SK-N-SH treated with all-trans-retinoic acid at 6 μM for 48 hours (cell line): ENCODE data around the gene C19orf44.

Source experiments
- ATAC-seq: fragments of 200-7000 bp; cut with Tn5 transposase; 3 replicates; pipeline ENCODE4 v1.9.1; 2020; ENCODE audit warnings: mild to moderate bottlenecking, moderate library complexity
- ARNTL ChIP-seq: fragments of 450-650 bp; formaldehyde crosslinking; IDR thresholded peaks from 2 replicates; pipeline ENCODE4 v1.5.0; 2020; ENCODE audit warnings: low read depth, mild to moderate bottlenecking, moderate library complexity, borderline replicate concordance
- BACH2 ChIP-seq: fragments of 250-450 bp; sonication (Bioruptor Pico); IDR thresholded peaks from 2 replicates; pipeline ENCODE4 v1.9.0; 2021; ENCODE audit warnings: mild to moderate bottlenecking, borderline replicate concordance
- CREB5 ChIP-seq: fragments of 250-450 bp; sonication (Bioruptor Pico); IDR thresholded peaks from 2 replicates; pipeline ENCODE4 v1.5.1; 2020; ENCODE audit warnings: low read depth, mild to moderate bottlenecking, moderate library complexity
- CSDC2 ChIP-seq: fragments of 250-450 bp; sonication (Bioruptor Pico); IDR thresholded peaks from 2 replicates; pipeline ENCODE4 v1.5.0; 2020; ENCODE audit warnings: mild to moderate bottlenecking, moderate library complexity
- ESRRG ChIP-seq: fragments of 250-450 bp; sonication (Bioruptor Pico); IDR thresholded peaks from 2 replicates; pipeline ENCODE4 v1.6.1; 2021; ENCODE audit warnings: mild to moderate bottlenecking
- GLIS3 ChIP-seq: fragments of 250-450 bp; sonication (Bioruptor Pico); IDR thresholded peaks from 2 replicates; pipeline ENCODE4 v1.5.0; 2020; ENCODE audit warnings: mild to moderate bottlenecking, moderate library complexity
- ISL1 ChIP-seq: fragments of 250-450 bp; sonication (Bioruptor Pico); IDR thresholded peaks from 2 replicates; pipeline ENCODE4 v2.1.2; 2022; ENCODE audit warnings: mild to moderate bottlenecking, moderate library complexity
- OSR1 ChIP-seq: fragments of 250-450 bp; sonication (Bioruptor Pico); IDR thresholded peaks from 2 replicates; pipeline ENCODE4 v1.8.0; 2022; ENCODE audit warnings: moderate library complexity, mild to moderate bottlenecking, inconsistent platforms
- PATZ1 ChIP-seq: fragments of 250-450 bp; sonication (Bioruptor Pico); IDR thresholded peaks from 2 replicates; pipeline ENCODE4 v1.8.0; 2020; ENCODE audit warnings: mild to moderate bottlenecking, moderate library complexity, borderline replicate concordance
- POU6F1 ChIP-seq: fragments of 250-450 bp; sonication (Bioruptor Pico); IDR thresholded peaks from 2 replicates; pipeline ENCODE4 v1.8.0; 2021; ENCODE audit warnings: low read depth, mild to moderate bottlenecking, moderate library complexity, borderline replicate concordance
- RARB ChIP-seq: fragments of 250-450 bp; sonication (Bioruptor Pico); IDR thresholded peaks from 2 replicates; pipeline ENCODE4 v1.8.0; 2021; ENCODE audit warnings: mild to moderate bottlenecking, moderate library complexity
- SNAI2 ChIP-seq: fragments of 250-450 bp; sonication (Bioruptor Pico); IDR thresholded peaks from 2 replicates; pipeline ENCODE4 v1.5.0; 2020; ENCODE audit warnings: mild to moderate bottlenecking, moderate library complexity
- TCF4 ChIP-seq: fragments of 250-450 bp; sonication (Bioruptor Pico); IDR thresholded peaks from 2 replicates; pipeline ENCODE4 v1.8.0; 2021; ENCODE audit warnings: mild to moderate bottlenecking, moderate library complexity, borderline replicate concordance
- TOX ChIP-seq: fragments of 250-450 bp; sonication (Bioruptor Pico); IDR thresholded peaks from 2 replicates; pipeline ENCODE4 v1.8.0; 2021; ENCODE audit warnings: mild to moderate bottlenecking, moderate library complexity, borderline replicate concordance
- ZC3H10 ChIP-seq: fragments of 250-450 bp; sonication (Bioruptor Pico); IDR thresholded peaks from 2 replicates; pipeline ENCODE4 v1.5.1; 2021; ENCODE audit warnings: mild to moderate bottlenecking, moderate library complexity
- ZFP3 ChIP-seq: fragments of 250-450 bp; sonication (Bioruptor Pico); IDR thresholded peaks from 2 replicates; pipeline ENCODE4 v1.5.0; 2020; ENCODE audit warnings: mild to moderate bottlenecking, moderate library complexity
- ZFP30 ChIP-seq: fragments of 450-650 bp; formaldehyde crosslinking; IDR thresholded peaks from 2 replicates; pipeline ENCODE4 v1.5.0; 2022; ENCODE audit warnings: mild to moderate bottlenecking, moderate library complexity
- ZNF565 ChIP-seq: fragments of 450-650 bp; formaldehyde crosslinking; conservative IDR thresholded peaks from 2 replicates; pipeline ENCODE4 v1.5.0; 2020; ENCODE audit warnings: low read depth, mild to moderate bottlenecking, moderate library complexity
- ZNF70 ChIP-seq: fragments of 450-650 bp; formaldehyde crosslinking; IDR thresholded peaks from 2 replicates; pipeline ENCODE4 v1.5.0; 2020; ENCODE audit warnings: mild to moderate bottlenecking, moderate library complexity
- ZNF8 ChIP-seq: fragments of 450-650 bp; formaldehyde crosslinking; IDR thresholded peaks from 2 replicates; pipeline ENCODE4 v1.5.0; 2020; ENCODE audit warnings: mild to moderate bottlenecking, moderate library complexity
- TF ChIP-seq, protein P1 (sequence below): fragments of 250-450 bp; sonication (Bioruptor Pico); IDR thresholded peaks from 2 replicates; pipeline ENCODE4 v1.5.1; 2021; ENCODE audit warnings: mild to moderate bottlenecking, moderate library complexity
- TF ChIP-seq, protein P2 (sequence below): fragments of 250-450 bp; sonication (Bioruptor Pico); IDR thresholded peaks from 2 replicates; pipeline ENCODE4 v1.5.0; 2020; ENCODE audit warnings: mild to moderate bottlenecking, moderate library complexity

Gene C19orf44

GRCh38 chr19:16522559-16523377 is 26.6 kb downstream of the C19orf44 start:
- ATAC-seq: no peak

DNA sequence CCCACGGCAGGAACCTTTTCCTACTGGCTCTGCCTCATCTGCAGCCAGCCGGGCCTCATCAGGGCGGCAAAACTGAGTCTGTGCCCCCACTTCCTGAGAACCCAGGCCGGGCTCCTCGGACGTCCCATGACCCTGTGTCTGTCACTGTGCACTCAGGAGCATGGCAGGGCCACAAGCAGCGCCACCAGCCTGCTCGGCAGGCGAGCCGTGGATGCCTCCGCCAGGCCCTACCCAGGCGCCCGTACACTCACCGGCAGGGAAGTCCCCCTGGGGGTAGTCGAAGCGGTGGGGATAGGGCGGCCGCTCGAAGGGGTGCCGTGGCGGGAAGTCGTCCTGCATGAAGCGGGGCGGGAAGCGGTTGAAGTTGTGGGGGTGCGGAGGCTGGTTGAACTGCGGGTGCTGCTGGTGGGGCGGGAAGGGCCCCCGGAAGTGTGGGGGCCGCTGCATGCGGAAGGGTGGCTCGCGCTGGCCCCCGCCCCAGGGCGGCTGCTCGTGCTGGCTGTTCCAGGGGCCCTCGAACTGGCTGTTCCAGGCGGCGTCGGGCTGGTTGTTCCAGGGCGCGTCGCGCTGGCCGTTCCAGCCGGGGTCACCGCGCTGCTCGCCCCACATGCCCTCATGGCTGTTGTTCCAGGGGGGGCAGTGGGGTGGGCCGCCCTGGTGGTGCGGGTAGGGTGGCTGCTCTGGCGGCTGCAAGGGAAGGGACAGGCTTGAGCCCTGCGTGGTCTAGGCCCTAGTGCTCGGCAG is 29.0 kb downstream of the C19orf44 start:
- TF ChIP-seq ARNTL (no peak), CSDC2 (CRISPR knock-in tag) (no peak), ZFP30 (CRISPR knock-in tag) (no peak), RARB (no peak)
- ATAC-seq: no peak

More at GRCh38 chr19:16522559-16523377, 26.6 kb downstream of the C19orf44 start:
- TF ChIP-seq ZNF565 (CRISPR knock-in tag) (no peak), SNAI2 (CRISPR knock-in tag) (no peak), PATZ1 (CRISPR knock-in tag) (no peak), ESRRG (CRISPR knock-in tag) (no peak), RARB (no peak), GLIS3 (CRISPR knock-in tag) (no peak), ARNTL (no peak), CSDC2 (CRISPR knock-in tag) (no peak), TCF4 (CRISPR knock-in tag) (no peak), BACH2 (CRISPR knock-in tag) (no peak), POU6F1 (CRISPR knock-in tag) (no peak), CREB5 (CRISPR knock-in tag) (no peak), TOX (CRISPR knock-in tag) (no peak), ZC3H10 (CRISPR knock-in tag) (no peak), OSR1 (CRISPR knock-in tag) (no peak)
- TF ChIP-seq, protein P1, sequence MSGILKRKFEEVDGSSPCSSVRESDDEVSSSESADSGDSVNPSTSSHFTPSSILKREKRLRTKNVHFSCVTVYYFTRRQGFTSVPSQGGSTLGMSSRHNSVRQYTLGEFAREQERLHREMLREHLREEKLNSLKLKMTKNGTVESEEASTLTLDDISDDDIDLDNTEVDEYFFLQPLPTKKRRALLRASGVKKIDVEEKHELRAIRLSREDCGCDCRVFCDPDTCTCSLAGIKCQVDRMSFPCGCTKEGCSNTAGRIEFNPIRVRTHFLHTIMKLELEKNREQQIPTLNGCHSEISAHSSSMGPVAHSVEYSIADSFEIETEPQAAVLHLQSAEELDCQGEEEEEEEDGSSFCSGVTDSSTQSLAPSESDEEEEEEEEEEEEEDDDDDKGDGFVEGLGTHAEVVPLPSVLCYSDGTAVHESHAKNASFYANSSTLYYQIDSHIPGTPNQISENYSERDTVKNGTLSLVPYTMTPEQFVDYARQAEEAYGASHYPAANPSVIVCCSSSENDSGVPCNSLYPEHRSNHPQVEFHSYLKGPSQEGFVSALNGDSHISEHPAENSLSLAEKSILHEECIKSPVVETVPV: no peak

GRCh38 chr19:16525751-16526481 is 29.7 kb downstream of the C19orf44 start:
- no peak for ATAC-seq
- TF ChIP-seq BACH2 (CRISPR knock-in tag): no peak
- no peak for TF ChIP-seq ISL1 (CRISPR knock-in tag)
- TF ChIP-seq ZC3H10 (CRISPR knock-in tag): no peak
- TF ChIP-seq CSDC2 (CRISPR knock-in tag): no peak
- TF ChIP-seq CREB5 (CRISPR knock-in tag): no peak
- TF ChIP-seq ZFP3 (CRISPR knock-in tag): no peak
- no peak for TF ChIP-seq ZNF70
- no peak for TF ChIP-seq GLIS3 (CRISPR knock-in tag)
- TF ChIP-seq, protein P2, sequence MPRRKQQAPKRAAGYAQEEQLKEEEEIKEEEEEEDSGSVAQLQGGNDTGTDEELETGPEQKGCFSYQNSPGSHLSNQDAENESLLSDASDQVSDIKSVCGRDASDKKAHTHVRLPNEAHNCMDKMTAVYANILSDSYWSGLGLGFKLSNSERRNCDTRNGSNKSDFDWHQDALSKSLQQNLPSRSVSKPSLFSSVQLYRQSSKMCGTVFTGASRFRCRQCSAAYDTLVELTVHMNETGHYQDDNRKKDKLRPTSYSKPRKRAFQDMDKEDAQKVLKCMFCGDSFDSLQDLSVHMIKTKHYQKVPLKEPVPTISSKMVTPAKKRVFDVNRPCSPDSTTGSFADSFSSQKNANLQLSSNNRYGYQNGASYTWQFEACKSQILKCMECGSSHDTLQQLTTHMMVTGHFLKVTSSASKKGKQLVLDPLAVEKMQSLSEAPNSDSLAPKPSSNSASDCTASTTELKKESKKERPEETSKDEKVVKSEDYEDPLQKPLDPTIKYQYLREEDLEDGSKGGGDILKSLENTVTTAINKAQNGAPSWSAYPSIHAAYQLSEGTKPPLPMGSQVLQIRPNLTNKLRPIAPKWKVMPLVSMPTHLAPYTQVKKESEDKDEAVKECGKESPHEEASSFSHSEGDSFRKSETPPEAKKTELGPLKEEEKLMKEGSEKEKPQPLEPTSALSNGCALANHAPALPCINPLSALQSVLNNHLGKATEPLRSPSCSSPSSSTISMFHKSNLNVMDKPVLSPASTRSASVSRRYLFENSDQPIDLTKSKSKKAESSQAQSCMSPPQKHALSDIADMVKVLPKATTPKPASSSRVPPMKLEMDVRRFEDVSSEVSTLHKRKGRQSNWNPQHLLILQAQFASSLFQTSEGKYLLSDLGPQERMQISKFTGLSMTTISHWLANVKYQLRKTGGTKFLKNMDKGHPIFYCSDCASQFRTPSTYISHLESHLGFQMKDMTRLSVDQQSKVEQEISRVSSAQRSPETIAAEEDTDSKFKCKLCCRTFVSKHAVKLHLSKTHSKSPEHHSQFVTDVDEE: no peak
- TF ChIP-seq ZFP30 (CRISPR knock-in tag): no peak
- TF ChIP-seq SNAI2 (CRISPR knock-in tag): no peak
- TF ChIP-seq TOX (CRISPR knock-in tag): no peak
- no peak for TF ChIP-seq PATZ1 (CRISPR knock-in tag)
- no peak for TF ChIP-seq ESRRG (CRISPR knock-in tag)
- no peak for TF ChIP-seq ZNF565 (CRISPR knock-in tag)
- no peak for TF ChIP-seq ZNF8 (CRISPR knock-in tag)
